Neural cell (in vitro differentiated cells): ENCODE data around the gene GPATCH3. TPM values are rescaled to one million over a fixed set of nuclear protein-coding genes. Genes with fewer than 3 reads are reported as not detected.

Source experiments
- H2AFZ ChIP-seq: fragments of 200-600, 300-800 bp; sonication (generic), shearing (Covaris generic); 2 replicates; pipeline ENCODE4 v1.6.0; 2014; ENCODE audit warnings: low read depth, mild to moderate bottlenecking, antibody characterized with exemption, low read length, moderate library complexity
- H3F3A ChIP-seq: fragments of 200-600 bp; shearing (Covaris generic); 2 replicates; pipeline ENCODE4 v1.6.1; 2016; ENCODE audit warnings: mild to moderate bottlenecking, moderate library complexity, mixed read lengths, antibody characterized with exemption, low read length; ENCODE audit not compliant: insufficient read depth, poor library complexity, severe bottlenecking
- H3K27ac ChIP-seq: fragments of 200-600, 300-800 bp; sonication (generic), shearing (Covaris generic); 2 replicates; pipeline ENCODE4 v1.5.1; 2014; ENCODE audit warnings: mild to moderate bottlenecking, low read length, moderate library complexity
- H3K27me3 ChIP-seq: fragments of 300-800, 200-600 bp; sonication (generic), shearing (Covaris generic); 2 replicates; pipeline ENCODE4 v1.6.0; 2014; ENCODE audit warnings: mild to moderate bottlenecking, low read depth, low read length, moderate library complexity; ENCODE audit not compliant: insufficient read depth
- H3K36me3 ChIP-seq: fragments of 300-800, 200-600 bp; sonication (generic), shearing (Covaris generic); 2 replicates; pipeline ENCODE4 v1.5.1; 2014; ENCODE audit warnings: mild to moderate bottlenecking, antibody characterized with exemption, low read length, moderate library complexity; ENCODE audit not compliant: insufficient read depth
- H3K4me2 ChIP-seq: fragments of 300-800, 200-600 bp; sonication (generic), shearing (Covaris generic); 2 replicates; pipeline ENCODE4 v1.6.0; 2014; ENCODE audit warnings: mild to moderate bottlenecking, low read length
- H3K4me3 ChIP-seq: fragments of 300-800, 200-600 bp; sonication (generic), shearing (Covaris generic); 2 replicates; pipeline ENCODE4 v1.5.1; 2014; ENCODE audit warnings: mild to moderate bottlenecking, low read length, moderate library complexity
- H3K79me2 ChIP-seq: fragments of 200-600 bp; shearing (Covaris generic); replicated peaks from 2 replicates; pipeline ENCODE4 v1.6.0; 2014; ENCODE audit warnings: mild to moderate bottlenecking, low read length, moderate library complexity; ENCODE audit not compliant: insufficient read depth
- H3K9ac ChIP-seq: fragments of 300-800, 200-600 bp; sonication (generic), shearing (Covaris generic); 2 replicates; pipeline ENCODE4 v1.6.1; 2016; ENCODE audit warnings: mild to moderate bottlenecking, low read length, mixed read lengths
- H3K9me2 ChIP-seq: fragments of 200-600 bp; shearing (Covaris generic); 2 replicates; pipeline ENCODE4 v1.6.1; 2016; ENCODE audit warnings: mild to moderate bottlenecking, low read length, mixed read lengths; ENCODE audit not compliant: insufficient read depth
- H3K9me3 ChIP-seq: fragments of 200-600, 300-800 bp; sonication (generic), shearing (Covaris generic); 2 replicates; pipeline ENCODE4 v1.6.1; 2016; ENCODE audit warnings: mild to moderate bottlenecking, mixed run types, low read length, moderate library complexity, mixed read lengths
- H4K20me1 ChIP-seq: fragments of 200-600 bp; shearing (Covaris generic); 2 replicates; pipeline ENCODE4 v1.6.1; 2016; ENCODE audit warnings: mild to moderate bottlenecking, mixed run types; ENCODE audit not compliant: insufficient read depth
- EP300 ChIP-seq: fragments of 450-650 bp; conservative IDR thresholded peaks from 2 replicates; pipeline ENCODE4 v1.6.1; 2014; ENCODE audit warnings: antibody characterized with exemption, mild to moderate bottlenecking, moderate library complexity; ENCODE audit not compliant: poor library complexity, severe bottlenecking
- EZH2 ChIP-seq: fragments of 200-600, 300-800 bp; shearing (Covaris generic), sonication (generic); IDR thresholded peaks from 2 replicates; pipeline ENCODE4 v1.6.1; 2014; ENCODE audit warnings: antibody characterized with exemption, low read length, borderline replicate concordance, mild to moderate bottlenecking; ENCODE audit not compliant: insufficient read depth, poor library complexity, severe bottlenecking
- MXI1 ChIP-seq: fragments of 450-650 bp; conservative IDR thresholded peaks from 2 replicates; pipeline ENCODE4 v1.6.1; 2014; ENCODE audit warnings: antibody characterized with exemption, mild to moderate bottlenecking; ENCODE audit not compliant: poor library complexity, severe bottlenecking
- POLR2AphosphoS5 ChIP-seq: IDR thresholded peaks from 2 replicates; pipeline ENCODE4 v1.6.1; 2012
- RAD21 ChIP-seq: fragments of 450-650 bp; conservative IDR thresholded peaks from 2 replicates; pipeline ENCODE4 v1.6.1; 2014; ENCODE audit warnings: antibody characterized with exemption, mild to moderate bottlenecking, moderate library complexity
- REST ChIP-seq: IDR thresholded peaks from 2 replicates; pipeline ENCODE4 v1.6.1; 2012; ENCODE audit warnings: borderline replicate concordance
- SMC3 ChIP-seq: fragments of 450-650 bp; conservative IDR thresholded peaks from 2 replicates; pipeline ENCODE4 v1.6.1; 2014; ENCODE audit warnings: antibody characterized with exemption, mild to moderate bottlenecking, moderate library complexity; ENCODE audit not compliant: poor library complexity
- TAF1 ChIP-seq: IDR thresholded peaks from 2 replicates; pipeline ENCODE4 v1.6.1; 2012; ENCODE audit warnings: low read depth
- polyA plus RNA-seq: library from polyadenylated mRNA; depleted of rRNA; stranded (reverse); fragments of >200 nt; gene quantifications from 2 replicates; pipeline ENCODE4 v1.2.3, GENCODE V29; 2014
- TF ChIP-seq, protein P1 (sequence below): fragments of 450-650 bp; IDR thresholded peaks from 2 replicates; pipeline ENCODE4 v1.5.1; 2014; ENCODE audit warnings: antibody characterized with exemption, mild to moderate bottlenecking, moderate library complexity; ENCODE audit not compliant: poor library complexity, severe bottlenecking

GPATCH3 gene
- polyA plus RNA-seq, 1 donor from 2014 or later: 7.1 TPM

- Histone ChIP-seq H3K27ac (no peak overlapping the region), H3K27me3 (no peaks in the 10 kb centered on the region), H3K9ac (no peak overlapping the region), H3K4me3 (no peak overlapping the region), H3F3A (no peaks in the 10 kb centered on the region), H3K9me3 (no peaks in the 10 kb centered on the region), H3K79me2 (no peaks in the 10 kb centered on the region), H3K36me3 (no peaks in the 10 kb centered on the region), H4K20me1 (no peaks in the 10 kb centered on the region), H2AFZ (no peak overlapping the region), H3K9me2 (no peaks in the 10 kb centered on the region), H3K4me2 (no peak overlapping the region)
- TF ChIP-seq RAD21 (no peak), EZH2 (no peak), EP300 (no peak), POLR2AphosphoS5 (no peak), TAF1 (no peak), MXI1 (no peak), SMC3 (no peak), REST (no peak)
- TF ChIP-seq, protein P1, sequence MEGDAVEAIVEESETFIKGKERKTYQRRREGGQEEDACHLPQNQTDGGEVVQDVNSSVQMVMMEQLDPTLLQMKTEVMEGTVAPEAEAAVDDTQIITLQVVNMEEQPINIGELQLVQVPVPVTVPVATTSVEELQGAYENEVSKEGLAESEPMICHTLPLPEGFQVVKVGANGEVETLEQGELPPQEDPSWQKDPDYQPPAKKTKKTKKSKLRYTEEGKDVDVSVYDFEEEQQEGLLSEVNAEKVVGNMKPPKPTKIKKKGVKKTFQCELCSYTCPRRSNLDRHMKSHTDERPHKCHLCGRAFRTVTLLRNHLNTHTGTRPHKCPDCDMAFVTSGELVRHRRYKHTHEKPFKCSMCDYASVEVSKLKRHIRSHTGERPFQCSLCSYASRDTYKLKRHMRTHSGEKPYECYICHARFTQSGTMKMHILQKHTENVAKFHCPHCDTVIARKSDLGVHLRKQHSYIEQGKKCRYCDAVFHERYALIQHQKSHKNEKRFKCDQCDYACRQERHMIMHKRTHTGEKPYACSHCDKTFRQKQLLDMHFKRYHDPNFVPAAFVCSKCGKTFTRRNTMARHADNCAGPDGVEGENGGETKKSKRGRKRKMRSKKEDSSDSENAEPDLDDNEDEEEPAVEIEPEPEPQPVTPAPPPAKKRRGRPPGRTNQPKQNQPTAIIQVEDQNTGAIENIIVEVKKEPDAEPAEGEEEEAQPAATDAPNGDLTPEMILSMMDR: no peak
These were observed 55.7 kb downstream of the GPATCH3 start for GRCh38 chr1:26844424-26845196.

Other genes with a start within 250 kb of the GPATCH3 start
- 13.2 and 16.2 TPM in 2 replicates for gene ARID1A, start 204.5 kb downstream of the GPATCH3 start, polyA plus RNA-seq
- gene PIGV, start 112.5 kb downstream of the GPATCH3 start, polyA plus RNA-seq: 4.7 and 5.9 TPM in 2 replicates
- 23.7 and 27.3 TPM in 2 replicates for gene ZDHHC18, start 73.8 kb downstream of the GPATCH3 start, polyA plus RNA-seq
- gene SFN, start 37.3 kb downstream of the GPATCH3 start, polyA plus RNA-seq: 0.25 TPM in 1 of 2 replicates, not detected in the other
- 17.7 and 20.2 TPM in 2 replicates for gene GPN2, start 10.2 kb downstream of the GPATCH3 start, polyA plus RNA-seq
- gene NR0B2, start 13.5 kb upstream of the GPATCH3 start, polyA plus RNA-seq: not detected in 2 replicates
- 20.6 and 32.1 TPM in 2 replicates for gene NUDC, start 21.3 kb upstream of the GPATCH3 start, polyA plus RNA-seq
- not detected in 2 replicates for gene KDF1, start 60.0 kb upstream of the GPATCH3 start, polyA plus RNA-seq
- 11.0 and 17.2 TPM in 2 replicates for gene TRNP1, start 93.2 kb upstream of the GPATCH3 start, polyA plus RNA-seq
- not detected in 2 replicates for gene TENT5B, start 112.4 kb upstream of the GPATCH3 start, polyA plus RNA-seq